ENCODE measurements around the gene TNIP1.
A peak's percentile ranks its signal among the peaks of the same experiment; 100 is the strongest.

Gene TNIP1

GRCh38 chr5:151093476-151093889 lies 12.6 kb upstream of the TNIP1 start:
- H3K27me3 ChIP-seq (ENCODE audit: control insufficient read depth, insufficient read depth, low read length), result no peaks in the 10 kb centered on the region
- H3K4me3 ChIP-seq (ENCODE audit: low read depth, low read length), result no peak overlapping the region
- no peaks in the 10 kb centered on the region for H3K9me3 ChIP-seq (ENCODE audit: control insufficient read depth, insufficient read depth, low read length)
- no peaks in the 10 kb centered on the region for H3K36me3 ChIP-seq (ENCODE audit: control insufficient read depth, insufficient read depth, low read length)
- no peak overlapping the region for H3K9ac ChIP-seq (ENCODE audit: low read depth, low read length)
- peaks cover 5% of the 10 kb centered on the region for H3K4me1 ChIP-seq (ENCODE audit: control insufficient read depth, insufficient read depth, low read length)

GRCh38 chr5:151092762-151093161 lies 11.9 kb upstream of the TNIP1 start:
- Histone ChIP-seq H3K4me1 (ENCODE audit: control insufficient read depth, insufficient read depth, low read length) (peaks cover 5% of the 10 kb centered on the region), H3K9ac (ENCODE audit: low read depth, low read length) (no peak overlapping the region), H3K9me3 (ENCODE audit: control insufficient read depth, insufficient read depth, low read length) (no peaks in the 10 kb centered on the region), H3K27me3 (ENCODE audit: control insufficient read depth, insufficient read depth, low read length) (no peaks in the 10 kb centered on the region), H3K4me3 (ENCODE audit: low read depth, low read length) (no peak overlapping the region), H3K36me3 (ENCODE audit: control insufficient read depth, insufficient read depth, low read length) (no peaks in the 10 kb centered on the region)

- Histone ChIP-seq H3K4me1 (ENCODE audit: control insufficient read depth, insufficient read depth, low read length) (peaks cover 8% of the 10 kb centered on the region), H3K36me3 (ENCODE audit: control insufficient read depth, insufficient read depth, low read length) (no peaks in the 10 kb centered on the region), H3K9me3 (ENCODE audit: control insufficient read depth, insufficient read depth, low read length) (no peaks in the 10 kb centered on the region), H3K9ac (ENCODE audit: low read depth, low read length) (no peak overlapping the region), H3K4me3 (ENCODE audit: low read depth, low read length) (no peak overlapping the region), H3K27me3 (ENCODE audit: control insufficient read depth, insufficient read depth, low read length) (no peaks in the 10 kb centered on the region)
These were observed 8.9 kb upstream of the TNIP1 start for GRCh38 chr5:151089726-151090125.

- Histone ChIP-seq H3K36me3 (ENCODE audit: control insufficient read depth, insufficient read depth, low read length) (no peaks in the 10 kb centered on the region), H3K9ac (ENCODE audit: low read depth, low read length) (no peak overlapping the region), H3K27me3 (ENCODE audit: control insufficient read depth, insufficient read depth, low read length) (no peaks in the 10 kb centered on the region), H3K4me1 (ENCODE audit: control insufficient read depth, insufficient read depth, low read length) (peaks cover 8% of the 10 kb centered on the region), H3K4me3 (ENCODE audit: low read depth, low read length) (no peak overlapping the region), H3K9me3 (ENCODE audit: control insufficient read depth, insufficient read depth, low read length) (no peaks in the 10 kb centered on the region)
These were observed 8.2 kb upstream of the TNIP1 start for GRCh38 chr5:151088986-151089385.

- Histone ChIP-seq H3K4me3 (ENCODE audit: low read depth, low read length) (no peak overlapping the region), H3K9ac (ENCODE audit: low read depth, low read length) (no peak overlapping the region), H3K36me3 (ENCODE audit: control insufficient read depth, insufficient read depth, low read length) (no peaks in the 10 kb centered on the region), H3K4me1 (ENCODE audit: control insufficient read depth, insufficient read depth, low read length) (peaks cover 3% of the 10 kb centered on the region), H3K9me3 (ENCODE audit: control insufficient read depth, insufficient read depth, low read length) (no peaks in the 10 kb centered on the region), H3K27me3 (ENCODE audit: control insufficient read depth, insufficient read depth, low read length) (no peaks in the 10 kb centered on the region)
These were observed 6.7 kb upstream of the TNIP1 start for GRCh38 chr5:151087486-151087885.

- peaks cover 3% of the 10 kb centered on the region for H3K4me1 ChIP-seq (ENCODE audit: control insufficient read depth, insufficient read depth, low read length)
- no peaks in the 10 kb centered on the region for H3K27me3 ChIP-seq (ENCODE audit: control insufficient read depth, insufficient read depth, low read length)
- H3K9ac ChIP-seq (ENCODE audit: low read depth, low read length), result no peak overlapping the region
- no peak overlapping the region for H3K4me3 ChIP-seq (ENCODE audit: low read depth, low read length)
- H3K36me3 ChIP-seq (ENCODE audit: control insufficient read depth, insufficient read depth, low read length), result no peaks in the 10 kb centered on the region
- no peaks in the 10 kb centered on the region for H3K9me3 ChIP-seq (ENCODE audit: control insufficient read depth, insufficient read depth, low read length)
These were observed 6.1 kb upstream of the TNIP1 start for GRCh38 chr5:151086905-151087360.

- Histone ChIP-seq H3K9me3 (ENCODE audit: control insufficient read depth, insufficient read depth, low read length) (no peaks in the 10 kb centered on the region), H3K36me3 (ENCODE audit: control insufficient read depth, insufficient read depth, low read length) (no peaks in the 10 kb centered on the region), H3K9ac (ENCODE audit: low read depth, low read length) (no peak overlapping the region), H3K4me1 (ENCODE audit: control insufficient read depth, insufficient read depth, low read length) (peaks cover 3% of the 10 kb centered on the region), H3K4me3 (ENCODE audit: low read depth, low read length) (no peak overlapping the region), H3K27me3 (ENCODE audit: control insufficient read depth, insufficient read depth, low read length) (no peaks in the 10 kb centered on the region)
These were observed 5.5 kb upstream of the TNIP1 start for GRCh38 chr5:151086192-151086869.

- peaks cover 3% of the 10 kb centered on the region for H3K4me1 ChIP-seq (ENCODE audit: control insufficient read depth, insufficient read depth, low read length)
- no peaks in the 10 kb centered on the region for H3K27me3 ChIP-seq (ENCODE audit: control insufficient read depth, insufficient read depth, low read length)
- H3K36me3 ChIP-seq (ENCODE audit: control insufficient read depth, insufficient read depth, low read length), result no peaks in the 10 kb centered on the region
- no peaks in the 10 kb centered on the region for H3K9me3 ChIP-seq (ENCODE audit: control insufficient read depth, insufficient read depth, low read length)
- H3K9ac ChIP-seq (ENCODE audit: low read depth, low read length), result peak overlapping the region; percentile 37
- H3K4me3 ChIP-seq (ENCODE audit: low read depth, low read length), result no peak overlapping the region
These were observed 4.7 kb upstream of the TNIP1 start for GRCh38 chr5:151085517-151086041.

- peaks cover 8% of the 10 kb centered on the region for H3K4me1 ChIP-seq (ENCODE audit: control insufficient read depth, insufficient read depth, low read length)
- H3K27me3 ChIP-seq (ENCODE audit: control insufficient read depth, insufficient read depth, low read length), result peaks cover 4% of the 10 kb centered on the region
- no peaks in the 10 kb centered on the region for H3K9me3 ChIP-seq (ENCODE audit: control insufficient read depth, insufficient read depth, low read length)
- H3K36me3 ChIP-seq (ENCODE audit: control insufficient read depth, insufficient read depth, low read length), result no peaks in the 10 kb centered on the region
- H3K4me3 ChIP-seq (ENCODE audit: low read depth, low read length), result no peak overlapping the region
- no peak overlapping the region for H3K9ac ChIP-seq (ENCODE audit: low read depth, low read length)
These were observed 3.5 kb upstream of the TNIP1 start for GRCh38 chr5:151084363-151084762.

GRCh38 chr5:151083081-151083676 lies 2.3 kb upstream of the TNIP1 start:
- Histone ChIP-seq H3K36me3 (ENCODE audit: control insufficient read depth, insufficient read depth, low read length) (no peaks in the 10 kb centered on the region), H3K9me3 (ENCODE audit: control insufficient read depth, insufficient read depth, low read length) (no peaks in the 10 kb centered on the region), H3K4me1 (ENCODE audit: control insufficient read depth, insufficient read depth, low read length) (peaks cover 8% of the 10 kb centered on the region), H3K9ac (ENCODE audit: low read depth, low read length) (no peak overlapping the region), H3K27me3 (ENCODE audit: control insufficient read depth, insufficient read depth, low read length) (peaks cover 4% of the 10 kb centered on the region), H3K4me3 (ENCODE audit: low read depth, low read length) (no peak overlapping the region)

- no peak overlapping the region for H3K9ac ChIP-seq (ENCODE audit: low read depth, low read length)
- no peak overlapping the region for H3K4me3 ChIP-seq (ENCODE audit: low read depth, low read length)
- H3K4me1 ChIP-seq (ENCODE audit: control insufficient read depth, insufficient read depth, low read length), result peaks cover 8% of the 10 kb centered on the region
These were observed 1.6 kb upstream of the TNIP1 start for GRCh38 chr5:151082282-151082902.

More at GRCh38 chr5:151082282-151082902, 1.6 kb upstream of the TNIP1 start:
- Histone ChIP-seq H3K27me3 (ENCODE audit: control insufficient read depth, insufficient read depth, low read length) (peaks cover 4% of the 10 kb centered on the region), H3K9me3 (ENCODE audit: control insufficient read depth, insufficient read depth, low read length) (no peaks in the 10 kb centered on the region), H3K36me3 (ENCODE audit: control insufficient read depth, insufficient read depth, low read length) (no peaks in the 10 kb centered on the region)

Measured in iPS-15b (cell line).